NB4 (cell line): Measurements from ENCODE around the gene HELQ.

Source experiments
- MYC ChIP-seq: IDR thresholded peaks from 2 replicates; pipeline ENCODE4 v1.6.1; 2011; ENCODE audit warnings: low read depth, low read length
- POLR2A ChIP-seq: IDR thresholded peaks from 2 replicates; pipeline ENCODE4 v1.6.1; 2011; ENCODE audit warnings: mild to moderate bottlenecking; ENCODE audit not compliant: insufficient read length; ENCODE audit errors: extremely low read depth
- TF ChIP-seq, protein P1 (sequence below): IDR thresholded peaks from one replicate; pipeline ENCODE4 v1.5.1; 2012; ENCODE audit warnings: low read depth, low read length

DNA sequence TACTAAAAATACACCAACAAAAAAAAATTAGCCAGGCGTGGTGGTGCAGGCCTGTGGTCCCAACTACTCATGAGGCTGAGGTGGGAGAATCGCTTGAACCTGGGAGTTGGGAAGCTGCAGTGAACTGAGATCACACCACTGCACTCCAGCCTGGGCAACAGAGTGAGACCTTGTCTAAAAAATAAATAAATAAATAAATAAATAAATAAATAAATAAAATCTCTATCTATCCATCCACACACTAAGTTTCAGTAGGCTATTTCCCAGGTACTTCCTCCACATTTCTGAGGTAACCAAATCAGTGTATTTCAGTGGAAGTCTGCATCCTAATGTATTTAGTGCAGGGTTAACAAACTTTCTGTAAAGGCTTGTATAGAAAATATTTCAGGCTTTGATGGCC is 18.3 kb upstream of the HELQ start:
- TF ChIP-seq POLR2A (no peak), MYC (no peak)
- TF ChIP-seq, protein P1, sequence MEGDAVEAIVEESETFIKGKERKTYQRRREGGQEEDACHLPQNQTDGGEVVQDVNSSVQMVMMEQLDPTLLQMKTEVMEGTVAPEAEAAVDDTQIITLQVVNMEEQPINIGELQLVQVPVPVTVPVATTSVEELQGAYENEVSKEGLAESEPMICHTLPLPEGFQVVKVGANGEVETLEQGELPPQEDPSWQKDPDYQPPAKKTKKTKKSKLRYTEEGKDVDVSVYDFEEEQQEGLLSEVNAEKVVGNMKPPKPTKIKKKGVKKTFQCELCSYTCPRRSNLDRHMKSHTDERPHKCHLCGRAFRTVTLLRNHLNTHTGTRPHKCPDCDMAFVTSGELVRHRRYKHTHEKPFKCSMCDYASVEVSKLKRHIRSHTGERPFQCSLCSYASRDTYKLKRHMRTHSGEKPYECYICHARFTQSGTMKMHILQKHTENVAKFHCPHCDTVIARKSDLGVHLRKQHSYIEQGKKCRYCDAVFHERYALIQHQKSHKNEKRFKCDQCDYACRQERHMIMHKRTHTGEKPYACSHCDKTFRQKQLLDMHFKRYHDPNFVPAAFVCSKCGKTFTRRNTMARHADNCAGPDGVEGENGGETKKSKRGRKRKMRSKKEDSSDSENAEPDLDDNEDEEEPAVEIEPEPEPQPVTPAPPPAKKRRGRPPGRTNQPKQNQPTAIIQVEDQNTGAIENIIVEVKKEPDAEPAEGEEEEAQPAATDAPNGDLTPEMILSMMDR: no peak
